HG03045 (cell line): ENCODE data around the gene HNMT.
"Not testable (repeated sequence)": the region's sequence is repeated elsewhere in the genome, so short reads cannot be mapped to it uniquely, and the experiment has no call there.

Experiments used
- ATAC-seq: cut with Tn5 transposase; IDR thresholded peaks from one replicate; pipeline ENCODE4 v1.9.1; 2021; ENCODE audit warnings: mild to moderate bottlenecking, moderate library complexity; ENCODE audit not compliant: unreplicated experiment

Gene HNMT

GRCh38 chr2:137973280-137973679, 9.0 kb downstream of the HNMT start:
- ATAC-seq: no peak

GRCh38 chr2:137975280-137976271, 11.3 kb downstream of the HNMT start:
- no peak for ATAC-seq

- ATAC-seq: no peak
These were observed 12.0 kb downstream of the HNMT start for GRCh38 chr2:137976274-137976673.

- ATAC-seq: no peak
These were observed 13.5 kb downstream of the HNMT start for GRCh38 chr2:137977790-137978189.

- ATAC-seq: no peak
These were observed 16.2 kb downstream of the HNMT start for GRCh38 chr2:137980459-137980858.

GRCh38 chr2:137981112-137981656, 16.9 kb downstream of the HNMT start:
- ATAC-seq: no peak

GRCh38 chr2:137983581-137983980, 19.3 kb downstream of the HNMT start:
- no peak for ATAC-seq

- ATAC-seq: no peak
These were observed 22.0 kb downstream of the HNMT start for GRCh38 chr2:137986268-137986667.

- ATAC-seq: no peak
These were observed 22.7 kb downstream of the HNMT start for GRCh38 chr2:137987011-137987410.

GRCh38 chr2:137991078-137991477, 26.8 kb downstream of the HNMT start:
- no peak for ATAC-seq

- no peak for ATAC-seq
These were observed 27.9 kb downstream of the HNMT start for GRCh38 chr2:137992039-137992646.

- not testable (repeated sequence) for ATAC-seq
These were observed 29.6 kb downstream of the HNMT start for GRCh38 chr2:137993715-137994476.

GRCh38 chr2:137995368-137995767, 31.1 kb downstream of the HNMT start:
- ATAC-seq: not testable (repeated sequence)

- ATAC-seq: not testable (repeated sequence)
These were observed 31.9 kb downstream of the HNMT start for GRCh38 chr2:137996158-137996557.

- ATAC-seq: no peak
These were observed 33.5 kb downstream of the HNMT start for GRCh38 chr2:137997733-137998132.

- ATAC-seq: no peak
These were observed 34.2 kb downstream of the HNMT start for GRCh38 chr2:137998503-137998902.

GRCh38 chr2:137999273-137999672, 35.0 kb downstream of the HNMT start:
- no peak for ATAC-seq

GRCh38 chr2:138000009-138000408, 35.7 kb downstream of the HNMT start:
- ATAC-seq: no peak

GRCh38 chr2:138000796-138001195, 36.5 kb downstream of the HNMT start:
- ATAC-seq: no peak

GRCh38 chr2:138003411-138003810, 39.1 kb downstream of the HNMT start:
- no peak for ATAC-seq

- ATAC-seq: no peak
These were observed 43.2 kb downstream of the HNMT start for GRCh38 chr2:138007431-138007830.
